H4 (cell line): ENCODE results near the gene AP1G2. TPM values are rescaled to one million over a fixed set of nuclear protein-coding genes. Genes with fewer than 3 reads are reported as not detected.

Experiments
- DNase-seq: peaks from one replicate; pipeline ENCODE4 v3.0.0-alpha.2; 2015; ENCODE audit warnings: low spot score
- total RNA-seq: library from RNA; depleted of rRNA; stranded (reverse); fragments of >200 nt; shearing (Covaris generic); gene quantifications from 2 replicates; pipeline ENCODE4 v1.2.3, GENCODE V29; 2014

AP1G2 gene
- total RNA-seq, 1 experiment from 2014 or later, result 0.43 TPM

DNA sequence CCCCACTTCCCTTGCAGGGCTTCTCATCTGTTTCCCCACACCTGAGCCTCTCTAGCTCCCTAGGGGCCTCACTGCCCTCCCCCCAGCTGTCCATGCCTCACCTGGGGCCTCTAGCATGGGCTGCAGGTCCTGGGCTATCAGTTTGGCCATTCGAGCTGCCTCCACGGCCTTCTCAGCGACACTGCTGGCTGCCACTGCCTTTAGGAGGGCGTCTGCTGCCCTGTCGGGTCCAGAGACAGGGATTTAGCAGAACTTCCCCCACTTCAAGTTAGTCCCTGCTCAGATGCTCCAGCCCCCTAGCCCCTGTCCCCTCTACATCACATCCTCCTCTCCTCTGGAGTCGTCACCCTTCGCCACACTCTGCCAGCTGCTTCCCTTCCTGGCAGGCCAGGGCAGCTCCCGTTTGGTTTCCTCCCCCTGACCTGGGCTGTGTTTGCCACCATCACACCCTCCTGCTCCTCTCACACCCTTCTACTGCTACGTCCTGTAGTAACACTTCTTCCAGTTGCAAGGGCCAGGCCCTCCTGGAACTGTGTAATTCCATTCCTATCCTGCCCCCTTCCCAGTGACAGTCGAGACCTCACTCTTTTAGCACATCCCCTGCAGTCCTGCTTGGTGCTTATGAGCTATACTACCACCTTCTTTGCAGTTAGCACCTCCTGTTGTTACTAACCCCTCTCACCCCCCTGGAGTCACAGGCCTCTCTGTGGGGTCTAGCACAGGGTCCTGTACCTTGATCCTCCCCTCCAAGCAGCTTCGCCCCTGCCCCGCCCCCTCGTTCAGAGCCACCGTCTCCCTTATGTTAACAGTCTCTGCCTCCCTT is 4.3 kb upstream of the AP1G2 start:
- no peak for DNase-seq

GRCh38 chr14:23570806-23571483 is 3.4 kb upstream of the AP1G2 start:
- DNase-seq, result no peak

DNA sequence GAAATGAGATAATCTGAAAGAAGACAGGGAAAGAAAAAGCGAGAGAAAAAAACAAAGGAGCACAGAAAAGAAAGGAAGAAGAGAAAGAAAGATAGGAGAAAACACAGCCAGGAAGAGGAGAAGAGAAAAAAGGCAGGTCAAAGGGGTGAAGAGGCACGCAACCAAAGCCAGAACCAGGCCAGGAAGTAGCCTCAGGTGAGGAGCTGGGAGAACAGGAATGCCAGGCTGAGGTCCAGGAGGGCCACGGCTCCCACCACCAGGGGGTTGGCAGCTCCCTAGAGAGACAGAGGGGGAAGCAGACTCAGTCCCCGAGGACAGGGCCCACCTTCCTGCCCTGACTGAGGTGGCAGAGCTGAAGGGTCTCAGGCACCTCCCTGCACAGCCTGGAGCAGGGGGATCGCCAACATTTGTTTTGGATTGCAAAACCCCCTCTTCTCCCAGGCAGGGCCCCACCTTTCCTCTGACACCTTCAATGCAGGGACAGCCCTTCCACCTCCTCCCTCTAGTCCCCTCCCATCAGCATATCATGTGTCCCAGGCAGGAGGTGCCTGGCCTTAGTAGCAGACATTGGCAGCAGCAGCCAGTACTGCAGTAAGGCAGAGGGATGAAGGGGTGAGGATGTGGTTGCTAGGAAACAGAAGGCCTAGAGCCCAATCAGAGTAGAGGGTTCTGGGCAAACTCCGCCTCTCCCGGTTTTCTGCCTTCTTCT is 2.0 kb upstream of the AP1G2 start:
- peak; percentile 58 for DNase-seq

DNA sequence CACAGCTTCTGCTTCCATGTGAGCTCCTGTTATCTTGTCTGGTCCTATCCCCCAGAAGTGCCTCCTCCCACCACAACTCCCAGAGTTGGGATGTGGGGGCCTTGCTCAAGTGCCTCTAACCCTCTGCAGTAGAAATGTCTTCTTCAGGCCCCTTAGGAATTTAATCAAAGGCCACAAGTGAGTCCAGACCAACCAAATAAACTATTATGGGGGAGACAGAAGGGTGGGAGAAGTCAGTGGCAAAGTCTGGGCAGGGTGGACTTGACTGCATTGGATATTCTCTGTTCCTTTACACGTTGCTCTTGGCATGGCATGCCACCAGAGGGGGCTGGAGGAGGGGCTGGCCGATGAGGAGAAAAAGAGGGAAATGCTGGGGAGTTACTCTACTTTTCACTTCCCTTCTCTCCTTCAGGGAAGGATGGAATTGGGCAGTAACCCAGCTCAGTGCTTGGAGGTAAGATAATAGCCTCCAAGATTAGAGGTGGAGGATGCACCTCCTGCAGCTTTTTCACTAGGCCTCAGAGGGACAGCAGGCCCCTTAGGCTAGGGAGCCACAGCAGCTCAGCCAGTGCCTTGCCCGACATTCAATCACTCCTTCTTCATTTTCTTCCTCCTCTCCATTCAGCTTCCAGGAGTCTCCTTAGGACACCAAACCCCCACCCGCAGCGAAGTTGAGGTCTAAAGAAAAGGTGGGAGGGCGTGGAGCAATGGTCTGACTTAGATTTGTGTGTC is 1.2 kb upstream of the AP1G2 start:
- DNase-seq, result no peak

GRCh38 chr14:23568021-23568599 is 519 bp upstream of the AP1G2 start:
- no peak for DNase-seq

GRCh38 chr14:23566778-23567185 is 809 bp downstream of the AP1G2 start:
- no peak for DNase-seq

DNA sequence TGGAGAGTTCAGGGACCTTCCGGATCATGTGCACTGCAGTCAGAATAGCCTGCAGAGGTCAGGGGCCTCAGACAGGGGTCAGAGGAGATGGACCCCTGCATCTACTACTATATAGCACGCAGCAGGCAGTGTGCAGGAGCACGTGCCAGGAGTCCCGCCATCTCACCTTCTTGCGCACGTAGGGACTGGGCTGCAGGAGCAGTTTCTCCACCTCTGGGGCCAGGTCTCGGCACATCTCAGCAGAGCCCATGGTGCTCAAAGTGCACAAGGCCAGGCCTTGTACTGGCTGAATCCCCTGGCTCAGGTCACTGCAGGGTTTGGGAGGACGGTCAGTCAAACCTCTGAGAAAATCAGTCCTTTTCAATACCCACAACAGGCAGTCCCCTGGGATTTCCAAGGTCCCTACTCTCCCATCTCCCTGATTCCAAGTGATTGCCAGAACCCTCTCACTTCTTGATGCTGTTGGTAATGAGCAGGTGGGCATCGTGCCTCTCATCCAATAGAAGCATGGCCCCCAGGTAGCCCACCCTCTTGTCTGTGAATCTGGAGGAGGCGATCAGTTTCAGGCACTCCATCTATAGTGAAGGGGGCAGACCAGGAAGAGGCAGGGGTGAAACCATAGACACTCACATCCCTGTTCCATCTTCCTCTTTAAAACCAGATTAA is 1.3 kb downstream of the AP1G2 start:
- DNase-seq, result no peak

DNA sequence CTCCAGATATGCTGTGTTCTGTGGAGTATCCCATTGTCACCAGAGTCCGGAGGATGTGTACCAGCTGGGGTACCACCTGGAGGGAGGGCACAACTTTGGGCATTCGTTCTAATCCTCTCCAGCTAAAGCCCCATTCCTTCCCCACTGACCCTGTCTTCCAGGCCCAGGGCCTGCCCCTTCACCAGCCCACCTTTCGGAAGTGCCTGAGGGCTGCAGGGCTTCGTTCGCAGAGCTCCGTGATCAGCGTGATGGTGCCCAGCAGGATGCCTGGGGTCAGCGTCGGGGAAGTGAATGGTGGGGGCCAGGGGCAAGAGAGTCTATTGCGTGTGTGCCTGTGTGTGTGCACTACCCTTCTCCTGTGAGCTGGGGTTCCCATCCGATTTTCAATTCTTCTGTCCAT is 2.0 kb downstream of the AP1G2 start:
- no peak for DNase-seq

DNA sequence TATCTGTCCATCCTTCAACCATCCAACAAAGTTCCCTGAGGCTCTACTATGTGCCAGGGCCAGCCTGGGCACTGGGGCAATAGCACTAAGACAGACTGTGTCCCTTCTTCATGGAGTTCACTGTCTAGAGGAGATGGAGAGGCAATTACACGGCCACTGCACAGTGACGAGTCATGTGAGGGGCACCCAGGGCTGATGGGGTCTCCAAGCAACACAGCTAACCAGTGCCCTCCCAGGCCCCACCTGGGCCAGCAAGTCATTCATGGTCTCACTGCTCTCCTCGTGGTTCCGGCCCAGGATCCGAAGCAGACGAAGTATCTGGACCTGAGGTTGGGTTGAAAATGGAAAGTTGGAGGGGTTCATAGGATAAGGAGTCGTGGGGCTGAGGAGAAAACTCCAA is 2.7 kb downstream of the AP1G2 start:
- DNase-seq, result no peak

DNA sequence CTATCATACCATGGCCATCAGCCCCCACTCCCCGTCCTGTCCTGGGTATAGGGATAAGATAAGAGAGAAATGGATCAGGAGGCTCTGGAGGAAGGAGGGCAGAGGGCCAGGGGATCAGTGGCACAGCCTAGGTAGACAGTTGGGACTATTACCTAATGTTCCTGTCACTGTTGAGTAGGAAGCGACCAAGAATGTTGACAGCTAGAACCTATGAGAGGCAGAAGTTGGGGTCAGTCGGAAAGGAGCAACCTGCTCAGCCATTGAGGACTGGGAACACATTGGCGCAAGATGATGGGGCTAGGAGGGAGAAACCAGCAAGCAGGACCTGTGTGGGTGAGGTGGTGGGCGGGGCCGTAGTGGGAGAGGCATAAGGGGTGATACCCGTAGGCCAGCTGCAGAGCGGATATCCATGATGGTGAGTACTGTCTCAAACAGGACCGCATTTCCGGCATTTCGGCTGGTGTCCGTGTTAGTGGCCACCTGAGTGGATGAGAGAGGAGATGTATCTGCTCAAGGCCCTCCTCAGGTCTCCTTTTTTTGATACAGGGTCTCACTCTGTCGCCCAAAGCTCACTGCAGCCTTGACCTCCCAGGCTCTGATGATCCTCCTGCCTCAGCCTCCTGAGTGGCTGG is 3.3 kb downstream of the AP1G2 start:
- no peak for DNase-seq

- DNase-seq, result no peak
These were observed 4.0 kb downstream of the AP1G2 start for GRCh38 chr14:23563473-23564180.

GRCh38 chr14:23562822-23563472 is 4.6 kb downstream of the AP1G2 start:
- DNase-seq, result peak; percentile 68

GRCh38 chr14:23561873-23562821 is 5.4 kb downstream of the AP1G2 start:
- DNase-seq, result peak; percentile 99

DNA sequence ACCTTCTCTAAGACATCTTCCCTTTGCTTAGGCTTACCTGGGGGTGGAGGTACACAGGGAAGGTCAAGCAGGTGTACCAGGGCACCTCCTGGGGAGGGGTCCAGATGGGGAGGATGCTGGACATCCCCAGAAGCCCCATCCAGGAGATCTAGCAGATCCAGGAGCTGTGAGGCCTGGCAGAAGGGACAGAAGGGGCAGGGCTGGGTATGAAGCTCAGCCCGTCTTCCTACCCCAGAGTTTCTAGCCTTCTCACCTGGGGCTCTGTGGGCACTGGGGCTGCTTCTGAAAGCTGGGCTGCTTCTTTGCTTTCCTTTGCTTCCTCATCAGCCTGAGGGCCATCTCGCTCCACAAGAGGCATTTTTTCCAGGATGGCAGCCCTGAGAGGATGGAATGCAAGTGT is 6.3 kb downstream of the AP1G2 start:
- no peak for DNase-seq

DNA sequence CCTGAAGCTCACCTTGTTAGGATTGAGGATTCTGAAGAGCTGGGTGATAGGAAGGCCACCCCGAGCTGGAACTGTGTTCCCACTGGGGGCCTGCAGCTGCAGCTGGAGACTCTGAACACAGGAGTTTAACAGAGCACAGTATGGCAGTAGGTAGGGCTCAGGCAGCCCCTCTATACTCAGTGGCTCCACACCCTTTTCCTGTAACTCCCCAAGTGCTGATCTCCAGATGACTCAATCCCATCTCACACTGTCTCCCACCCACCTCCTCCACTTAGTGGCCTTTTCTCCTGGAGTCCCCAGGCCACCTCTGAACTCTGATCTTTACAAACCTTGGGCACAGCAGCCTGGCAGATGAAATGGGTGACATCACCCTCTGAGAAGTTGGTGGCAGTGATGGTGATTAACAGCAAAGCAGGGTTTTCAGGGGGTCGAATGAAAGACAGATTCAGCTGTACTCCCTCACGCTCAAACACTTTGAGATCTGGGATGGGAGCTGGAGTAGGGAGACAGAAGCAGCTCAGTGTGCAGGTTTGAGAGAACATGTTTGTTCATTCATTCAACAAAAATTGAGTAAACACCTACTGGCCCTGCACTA is 7.6 kb downstream of the AP1G2 start:
- no peak for DNase-seq

GRCh38 chr14:23559010-23559925 is 8.3 kb downstream of the AP1G2 start:
- DNase-seq, result peak; percentile 48
